Stimulated activated CD4-positive, alpha-beta T cell treated with anti-CD3 and anti-CD28 coated beads, Interleukin-2, amount 100 ng/mL, for 4 hours (primary cell): ENCODE results near the gene DNAJC15.
A peak's percentile ranks its signal among the peaks of the same experiment; 100 is the strongest.
"Not testable (repeated sequence)": the region's sequence is repeated elsewhere in the genome, so short reads cannot be mapped to it uniquely, and the experiment has no call there.

Experiments
- DNase-seq: peaks from one replicate; pipeline ENCODE4 v3.0.0-alpha.2; 2020; ENCODE audit warnings: low read depth

DNAJC15 gene

DNA sequence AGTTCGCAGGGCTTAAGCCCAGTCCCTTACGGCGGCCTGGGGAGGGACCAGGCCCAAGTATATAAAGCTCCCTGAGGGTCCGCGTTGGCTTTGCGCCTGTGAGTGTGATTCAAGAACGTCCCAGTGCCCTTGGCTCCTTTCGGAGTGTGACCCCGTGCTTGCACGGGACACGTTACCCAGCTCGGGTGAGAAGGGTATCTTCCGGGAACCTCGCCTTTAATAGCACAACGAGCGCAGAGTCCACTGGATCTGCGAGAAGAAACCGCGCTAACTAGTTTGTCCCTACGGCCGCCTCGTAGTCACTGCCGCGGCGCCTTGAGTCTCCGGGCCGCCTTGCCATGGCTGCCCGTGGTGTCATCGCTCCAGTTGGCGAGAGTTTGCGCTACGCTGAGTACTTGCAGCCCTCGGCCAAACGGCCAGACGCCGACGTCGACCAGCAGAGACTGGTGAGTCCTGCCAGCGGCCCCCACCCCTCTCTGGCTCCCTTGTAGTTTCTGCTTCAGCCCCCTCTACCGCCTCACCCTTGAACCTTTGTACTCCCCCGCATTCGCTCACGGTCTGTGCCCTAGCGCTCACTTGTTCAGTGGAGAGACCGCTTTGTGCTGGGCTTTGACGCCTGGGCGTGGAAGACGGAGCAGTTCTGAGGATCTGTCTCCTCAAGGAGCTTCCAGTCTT is at the start of gene DNAJC15:
Gene DNAJC15, plus strand, starts transcription at position 298 of the 675 bp plus-strand sequence. Its CDS starts 41 bp downstream, at position 339.
- DNase-seq, result peak; percentile 73

GRCh38 chr13:42976066-42976465 is 47.3 kb upstream of the DNAJC15 start:
- no peak for DNase-seq

- no peak for DNase-seq
These were observed 46.1 kb upstream of the DNAJC15 start for GRCh38 chr13:42977219-42977659.

- DNase-seq, result no peak
These were observed 42.1 kb upstream of the DNAJC15 start for GRCh38 chr13:42981317-42981716.

DNA sequence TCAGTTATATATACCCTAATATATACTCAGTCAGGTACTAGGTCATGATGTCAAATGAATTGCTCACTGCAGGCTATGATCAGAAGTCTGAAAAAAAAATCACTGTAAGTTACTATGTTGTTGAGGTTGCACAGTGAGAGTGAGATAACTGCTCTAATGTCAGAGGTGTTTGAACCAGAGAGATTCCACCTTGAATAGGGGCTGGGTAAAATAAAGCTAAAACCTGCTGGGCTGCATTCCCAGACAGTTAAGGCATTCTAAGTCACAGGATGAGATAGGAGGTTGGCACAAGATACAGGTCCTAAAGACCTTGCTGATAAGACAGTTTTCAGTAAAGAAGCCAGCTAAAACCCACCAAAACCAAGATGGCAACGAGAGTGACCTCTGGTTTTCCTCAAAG is 41.5 kb upstream of the DNAJC15 start:
- DNase-seq, result no peak

GRCh38 chr13:42984026-42984425 is 39.4 kb upstream of the DNAJC15 start:
- DNase-seq, result no peak

GRCh38 chr13:42984691-42985090 is 38.7 kb upstream of the DNAJC15 start:
- no peak for DNase-seq

DNA sequence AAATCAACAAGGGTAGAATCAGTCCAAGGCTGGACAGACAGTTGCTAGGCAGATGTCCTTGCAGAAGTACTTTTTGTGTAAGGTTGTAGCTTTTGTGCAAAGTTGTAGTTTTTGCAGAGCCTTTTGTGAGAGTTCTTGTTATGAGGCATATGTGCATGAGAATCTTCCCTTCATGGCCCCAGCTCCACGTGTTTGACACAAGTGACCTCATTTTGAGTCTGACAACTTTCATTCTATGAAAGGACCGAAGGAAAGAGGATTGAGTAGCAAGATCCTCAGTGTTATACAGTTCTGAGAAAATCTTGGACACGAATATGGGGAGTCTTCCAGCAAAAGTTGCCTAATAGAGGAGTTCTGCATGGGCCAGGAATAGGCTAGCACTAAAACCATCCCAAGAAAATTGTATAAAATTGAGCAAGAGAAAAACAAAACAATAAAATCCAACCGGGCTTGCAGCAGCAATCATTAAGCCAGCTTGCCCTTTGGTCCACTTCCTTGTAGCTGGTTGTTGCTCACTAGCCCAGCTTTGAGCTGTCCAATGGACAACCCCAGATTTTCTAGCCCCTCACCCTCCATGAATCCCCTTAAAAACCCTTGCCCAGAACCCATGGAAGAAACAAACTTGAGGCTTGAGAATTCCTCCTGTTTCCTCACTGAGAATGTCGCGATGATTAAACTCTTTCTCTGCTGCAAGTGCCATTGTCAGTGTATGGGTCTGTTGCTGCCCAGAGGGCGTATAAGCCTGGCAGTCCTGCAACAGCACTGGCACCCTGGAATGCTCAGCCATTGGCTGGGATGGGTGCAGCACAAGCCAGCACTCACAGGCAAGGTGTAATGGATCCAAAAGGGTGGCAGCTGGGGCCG is 37.8 kb upstream of the DNAJC15 start:
- DNase-seq, result no peak

DNA sequence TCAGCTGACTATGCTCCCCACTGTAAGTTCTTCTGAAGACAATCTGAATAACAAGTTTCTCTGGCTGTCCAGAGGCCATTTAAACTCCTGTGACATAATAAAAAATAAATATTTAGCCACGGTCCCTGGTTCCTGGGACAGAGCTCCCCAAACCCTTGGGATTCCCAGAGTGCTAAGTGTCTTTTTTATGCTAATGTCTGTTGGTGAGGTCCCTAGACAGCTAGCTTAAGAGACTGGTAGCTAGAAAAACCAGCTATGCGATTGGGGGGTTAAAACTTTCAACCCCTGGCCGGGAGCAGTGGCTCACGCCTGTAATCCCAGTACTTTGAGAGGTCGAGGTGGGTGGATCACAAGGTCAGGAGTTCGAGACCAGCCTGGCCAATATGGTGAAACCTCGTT is 37.2 kb upstream of the DNAJC15 start:
- no peak for DNase-seq

DNA sequence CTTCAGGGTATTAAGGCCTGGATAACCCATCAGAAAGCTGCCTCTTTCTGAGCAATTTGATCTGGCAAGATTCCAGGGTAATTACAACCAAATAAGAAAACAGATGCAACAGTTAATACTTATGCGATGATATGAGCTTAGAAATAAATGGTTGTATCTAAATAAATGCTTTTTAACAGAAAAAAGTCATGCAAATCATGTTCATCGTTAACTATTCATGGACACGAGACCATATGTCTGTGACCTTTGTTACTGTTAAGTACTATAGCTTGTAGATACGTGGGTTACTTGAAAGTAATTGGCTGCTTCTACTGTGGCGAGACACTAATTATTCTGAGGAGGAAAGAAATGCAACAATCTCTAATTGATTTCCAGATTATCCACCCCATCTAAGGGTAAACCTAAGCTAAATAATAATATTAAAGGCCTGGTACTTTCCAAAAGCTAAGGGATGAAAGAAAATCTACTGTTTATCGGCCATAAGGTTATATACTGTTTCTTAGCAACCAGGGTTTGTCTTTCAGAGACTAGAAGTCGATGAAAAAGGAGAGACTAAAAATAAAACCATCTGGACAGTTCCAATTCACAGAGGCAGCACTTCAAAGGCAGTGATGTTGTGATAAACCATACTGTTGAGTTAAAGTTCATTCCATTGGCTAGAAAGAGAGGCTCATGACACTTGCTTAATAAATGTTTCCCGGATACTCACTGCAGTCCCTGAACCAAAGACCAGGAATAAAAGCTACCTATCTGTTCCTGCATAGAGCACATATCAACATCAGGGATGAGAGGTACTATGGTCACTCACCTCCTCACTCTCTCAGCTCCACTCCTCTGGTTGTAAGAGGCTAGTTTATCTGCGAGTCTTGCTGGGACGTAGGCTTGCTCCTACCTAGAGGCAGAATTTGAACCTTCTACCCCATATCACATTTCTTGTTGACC is 32.8 kb upstream of the DNAJC15 start:
- no peak for DNase-seq

DNA sequence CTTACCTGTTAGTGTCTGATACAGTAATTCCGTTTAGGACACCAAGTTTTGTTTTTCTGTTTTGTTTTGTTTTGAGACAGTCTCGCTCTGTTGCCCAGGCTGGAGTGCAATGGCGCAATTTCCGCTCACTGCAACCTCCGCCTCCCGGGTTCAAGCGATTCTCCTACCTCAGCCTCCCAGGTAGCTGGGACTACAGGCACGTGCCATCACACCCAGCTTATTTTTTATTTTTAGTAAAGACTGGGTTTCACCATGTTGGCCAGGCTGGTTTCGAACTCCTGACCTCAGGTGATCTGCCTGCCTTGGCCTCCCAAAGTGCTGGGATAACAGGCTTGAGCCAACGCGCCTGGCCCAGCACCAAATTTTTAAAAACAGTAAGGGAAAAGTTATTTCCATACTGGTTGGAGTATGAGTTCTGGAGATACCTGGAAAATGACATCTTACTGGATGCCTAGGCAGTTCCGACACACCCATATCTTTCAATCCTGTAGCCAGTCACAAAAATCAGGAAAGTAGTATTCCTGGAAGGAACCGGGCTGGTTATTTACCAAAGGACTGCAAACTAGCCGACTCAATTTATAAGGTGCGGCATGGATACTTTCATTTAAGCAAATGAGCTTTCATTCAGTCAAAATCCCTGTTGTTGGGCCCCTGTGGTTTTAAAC is 32.0 kb upstream of the DNAJC15 start:
- DNase-seq, result not testable (repeated sequence)

DNA sequence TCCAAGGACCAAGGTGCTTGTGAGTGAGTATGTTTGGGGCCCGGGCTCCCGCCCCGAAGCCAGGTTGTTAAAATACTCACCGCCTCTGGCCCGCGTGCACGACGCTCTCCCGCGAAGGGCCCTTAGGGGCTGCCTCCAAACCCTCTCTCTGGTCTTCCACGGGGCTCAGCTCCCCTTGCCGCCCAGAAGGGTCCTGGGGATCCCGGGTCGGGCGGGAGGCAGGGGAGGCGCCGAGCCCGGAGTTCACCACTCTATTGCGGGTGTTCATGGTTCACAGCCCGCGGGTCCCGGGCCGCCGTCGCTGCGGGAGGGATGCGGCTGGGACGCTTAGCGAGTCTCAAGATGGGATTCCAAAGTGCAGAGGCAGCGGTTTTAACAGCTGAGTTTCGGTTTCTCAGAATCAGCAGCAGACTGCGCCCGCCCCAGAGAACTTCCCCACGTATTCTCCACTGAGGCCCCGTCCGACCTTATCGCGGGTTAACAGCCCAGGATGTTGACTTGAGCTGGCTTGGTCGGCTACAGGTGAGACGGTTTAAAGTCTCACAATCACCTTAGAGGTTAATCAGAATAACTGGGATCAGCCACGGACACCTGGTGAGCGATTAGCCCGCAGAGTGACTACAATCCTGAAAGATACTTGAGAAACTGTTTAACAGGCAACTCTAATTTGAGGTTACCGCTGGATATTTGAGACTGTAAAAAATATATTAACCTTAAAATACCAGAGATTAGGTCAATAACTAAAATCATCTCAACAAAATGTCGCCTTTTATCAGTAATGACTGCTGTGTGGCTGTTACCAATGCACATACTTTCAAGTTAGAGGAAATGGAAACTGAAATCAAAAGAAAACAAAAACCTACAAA is 31.3 kb upstream of the DNAJC15 start, which contains the start of gene EPSTI1:
Gene EPSTI1, minus strand, starts transcription at position 344 of the 866 bp plus-strand sequence. Its CDS starts 76 bp downstream, at position 268.
- DNase-seq, result peak; percentile 80

GRCh38 chr13:42992764-42993122 is 30.6 kb upstream of the DNAJC15 start:
- no peak for DNase-seq

- DNase-seq, result no peak
These were observed 28.5 kb upstream of the DNAJC15 start for GRCh38 chr13:42994878-42995277.

- no peak for DNase-seq
These were observed 26.8 kb upstream of the DNAJC15 start for GRCh38 chr13:42996584-42996983.

GRCh38 chr13:42997381-42997780 is 26.0 kb upstream of the DNAJC15 start:
- DNase-seq, result no peak

DNA sequence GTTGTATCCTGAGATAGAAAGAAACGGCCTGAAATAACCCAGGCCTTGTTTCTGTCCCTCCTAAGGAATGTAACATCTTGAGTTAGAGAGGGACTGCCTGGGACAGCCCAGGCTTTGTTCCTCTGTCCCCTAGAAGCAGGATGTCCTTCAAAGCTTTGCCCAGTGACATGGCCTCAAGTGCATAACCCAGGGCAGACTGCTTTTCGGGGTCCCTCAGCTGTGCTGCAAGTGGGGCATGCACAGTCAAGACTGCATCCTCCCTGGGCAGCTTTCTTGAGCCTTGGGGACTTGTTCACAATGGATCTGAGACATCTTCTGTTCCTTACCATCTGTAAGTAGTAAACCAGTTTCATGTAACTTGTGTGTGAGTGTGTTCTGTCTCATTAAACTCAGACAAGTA is 23.9 kb upstream of the DNAJC15 start:
- no peak for DNase-seq

GRCh38 chr13:43000676-43001075 is 22.7 kb upstream of the DNAJC15 start:
- no peak for DNase-seq

GRCh38 chr13:43002021-43002420 is 21.4 kb upstream of the DNAJC15 start:
- DNase-seq, result no peak

DNA sequence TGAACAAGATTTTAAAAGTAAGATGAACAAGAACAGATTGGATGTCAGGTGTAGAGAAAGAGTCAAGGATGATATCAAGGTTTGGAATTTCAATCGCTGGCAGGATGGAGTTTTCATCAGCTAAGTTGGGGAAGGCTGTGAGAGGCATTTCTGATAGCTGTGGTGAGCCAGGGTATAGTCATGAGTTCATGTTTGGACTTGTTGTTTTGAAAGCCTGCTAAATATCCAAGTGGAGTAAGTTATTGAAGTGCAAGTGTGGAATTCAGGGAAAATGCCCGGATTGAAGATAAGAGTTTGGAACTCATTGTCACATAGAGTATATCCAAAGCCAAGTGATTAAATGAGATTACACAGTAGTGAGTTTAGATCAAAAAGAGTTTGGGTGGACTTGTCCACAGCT is 20.4 kb upstream of the DNAJC15 start:
- DNase-seq, result no peak

- no peak for DNase-seq
These were observed 19.7 kb upstream of the DNAJC15 start for GRCh38 chr13:43003729-43004128.
